Sigmoid colon (tissue), 7 donors: ENCODE measurements around the gene SIAH1. TPM values are rescaled to one million over a fixed set of nuclear protein-coding genes. Genes with fewer than 3 reads are reported as not detected.
"Not testable (repeated sequence)": the region's sequence is repeated elsewhere in the genome, so short reads cannot be mapped to it uniquely, and the experiment has no call there.

Source experiments
- DNase-seq: peaks from one replicate; pipeline ENCODE4 v3.0.0-alpha.2; 2019
- H3K27ac ChIP-seq, 4 donors: fragments of 200-600 bp; sonication (generic); one replicate each; pipeline ENCODE4 v1.5.1; 2016 to 2019; ENCODE audit warnings: mild to moderate bottlenecking in 1 of 4
- H3K27me3 ChIP-seq, 3 donors: fragments of 200-600 bp; sonication (generic); one replicate each; pipeline ENCODE4 v1.5.1; 2019; ENCODE audit warnings: mild to moderate bottlenecking in 1 of 3
- H3K36me3 ChIP-seq, 4 donors: fragments of 200-600 bp; sonication (generic); one replicate each; pipeline ENCODE4 v1.5.1; 2016 to 2019
- H3K4me1 ChIP-seq, 4 donors: fragments of 200-600 bp; sonication (generic); one replicate each; pipeline ENCODE4 v1.5.1; 2017 to 2019
- H3K4me3 ChIP-seq, 4 donors: fragments of 200-600 bp; sonication (generic); one replicate each; pipeline ENCODE4 v1.5.1; 2017 to 2019; ENCODE audit warnings: mild to moderate bottlenecking in 2 of 4, moderate library complexity in 1 of 4
- H3K9me3 ChIP-seq, 4 donors: fragments of 200-600 bp in 3 of 4; sonication (generic) in 3 of 4; one replicate each; pipeline versions ENCODE4 v1.5.1 to v1.6.1; 2013 to 2019
- EP300 ChIP-seq, 4 donors: sonication (generic); formaldehyde crosslinking; IDR thresholded peaks; one replicate each; pipeline ENCODE4 v1.6.1; 2017; ENCODE audit warnings: antibody characterized with exemption in 4 of 4
- POLR2A ChIP-seq, 2 donors: fragments of 450-650 bp; IDR thresholded peaks; one replicate each; pipeline ENCODE4 v1.6.1; 2016; ENCODE audit warnings: antibody characterized with exemption in 2 of 2, mild to moderate bottlenecking in 2 of 2, moderate library complexity in 2 of 2
- POLR2AphosphoS5 ChIP-seq, 4 donors: sonication (generic); formaldehyde crosslinking; IDR thresholded peaks; one replicate each; pipeline ENCODE4 v1.6.1; 2017; ENCODE audit warnings: antibody characterized with exemption in 4 of 4
- WGBS, 2 donors: extraction: QIAGEN DNeasy Blood & Tissue Kit; methylation state at CpG; one replicate each; pipeline ENCODE4 v1.1.7; 2013; 5-methylcytosine and 5-hydroxymethylcytosine counted together
- intact Hi-C: fragments of 100-400 bp; cut with DNase I; formaldehyde crosslinking; loops from one replicate; pipeline ENCODE4 v1.15.1; 2023
- polyA plus RNA-seq, 3 donors: library from polyadenylated mRNA; stranded (reverse); fragments of 200-250 nt; gene quantifications; one replicate each; pipeline ENCODE4 v1.2.3, GENCODE V29; 2013
- total RNA-seq, 4 donors: library from RNA; depleted of rRNA; stranded (reverse); fragments of >200 nt; gene quantifications; one replicate each; pipeline ENCODE4 v1.1.0, GENCODE V29; 2016
- TF ChIP-seq, protein P1 (sequence below), 4 experiments: fragments of 450-650 bp in 3 of 4; fragments of 200-600 bp in 1 of 4; IDR thresholded peaks; one replicate each; pipeline ENCODE4 v1.5.1; 2016 to 2019; ENCODE audit warnings: antibody characterized with exemption in 4 of 4, mild to moderate bottlenecking in 3 of 4, moderate library complexity in 2 of 4
- donor health status: healthy with polysubstance abuse.
- donor health status: Bipolar disorder and iron deficiency.
- donor health status: healthy.

Gene SIAH1
- total and polyA plus RNA-seq, 7 donors = 18.1 to 37.4 (median 25.5) TPM

DNA sequence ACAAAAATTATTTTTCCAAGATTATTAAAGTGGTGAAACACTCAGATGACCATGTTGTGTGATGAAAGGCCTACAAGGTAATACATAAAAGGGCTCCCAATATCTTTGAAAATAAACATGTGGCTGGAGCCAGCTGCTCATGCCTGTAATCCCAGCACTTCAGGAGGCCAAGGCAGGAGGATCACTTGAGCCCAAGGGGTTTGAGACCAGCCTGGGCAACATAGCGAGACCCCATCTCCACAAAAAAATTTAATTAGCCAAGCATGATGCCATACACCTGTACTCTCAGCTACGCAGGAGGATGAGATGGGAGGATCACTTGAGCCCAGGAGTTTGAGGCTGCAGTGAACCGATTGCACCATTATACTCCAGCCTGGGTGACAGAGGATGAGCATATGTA, 26.8 kb downstream of the SIAH1 start:
- peaks cover 0 to 10% (median 3%) of the 10 kb centered on the region in 4 donors for H3K4me1 ChIP-seq
- peaks cover 0 to 32% (median 3%) of the 10 kb centered on the region in 4 donors for H3K36me3 ChIP-seq
- H3K9me3 ChIP-seq = no peaks in the 10 kb centered on the region
- no peak overlapping the region for H3K4me3 ChIP-seq
- H3K27me3 ChIP-seq = no peaks in the 10 kb centered on the region
- no peak for DNase-seq
- H3K27ac ChIP-seq = no peak overlapping the region
- 91 to 96% methylated on average over 3 of the region's 3 CpGs for WGBS, 2 donors
- TF ChIP-seq POLR2A (IDR thresholded peaks at IDR 0.05) (no peak), EP300 (IDR thresholded peaks at IDR 0.05) (no peak), POLR2AphosphoS5 (IDR thresholded peaks at IDR 0.05) (no peak)
- TF ChIP-seq, protein P1, sequence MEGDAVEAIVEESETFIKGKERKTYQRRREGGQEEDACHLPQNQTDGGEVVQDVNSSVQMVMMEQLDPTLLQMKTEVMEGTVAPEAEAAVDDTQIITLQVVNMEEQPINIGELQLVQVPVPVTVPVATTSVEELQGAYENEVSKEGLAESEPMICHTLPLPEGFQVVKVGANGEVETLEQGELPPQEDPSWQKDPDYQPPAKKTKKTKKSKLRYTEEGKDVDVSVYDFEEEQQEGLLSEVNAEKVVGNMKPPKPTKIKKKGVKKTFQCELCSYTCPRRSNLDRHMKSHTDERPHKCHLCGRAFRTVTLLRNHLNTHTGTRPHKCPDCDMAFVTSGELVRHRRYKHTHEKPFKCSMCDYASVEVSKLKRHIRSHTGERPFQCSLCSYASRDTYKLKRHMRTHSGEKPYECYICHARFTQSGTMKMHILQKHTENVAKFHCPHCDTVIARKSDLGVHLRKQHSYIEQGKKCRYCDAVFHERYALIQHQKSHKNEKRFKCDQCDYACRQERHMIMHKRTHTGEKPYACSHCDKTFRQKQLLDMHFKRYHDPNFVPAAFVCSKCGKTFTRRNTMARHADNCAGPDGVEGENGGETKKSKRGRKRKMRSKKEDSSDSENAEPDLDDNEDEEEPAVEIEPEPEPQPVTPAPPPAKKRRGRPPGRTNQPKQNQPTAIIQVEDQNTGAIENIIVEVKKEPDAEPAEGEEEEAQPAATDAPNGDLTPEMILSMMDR (IDR thresholded peaks at IDR 0.05) = no peak
- intact Hi-C loops = no loop called here

DNA sequence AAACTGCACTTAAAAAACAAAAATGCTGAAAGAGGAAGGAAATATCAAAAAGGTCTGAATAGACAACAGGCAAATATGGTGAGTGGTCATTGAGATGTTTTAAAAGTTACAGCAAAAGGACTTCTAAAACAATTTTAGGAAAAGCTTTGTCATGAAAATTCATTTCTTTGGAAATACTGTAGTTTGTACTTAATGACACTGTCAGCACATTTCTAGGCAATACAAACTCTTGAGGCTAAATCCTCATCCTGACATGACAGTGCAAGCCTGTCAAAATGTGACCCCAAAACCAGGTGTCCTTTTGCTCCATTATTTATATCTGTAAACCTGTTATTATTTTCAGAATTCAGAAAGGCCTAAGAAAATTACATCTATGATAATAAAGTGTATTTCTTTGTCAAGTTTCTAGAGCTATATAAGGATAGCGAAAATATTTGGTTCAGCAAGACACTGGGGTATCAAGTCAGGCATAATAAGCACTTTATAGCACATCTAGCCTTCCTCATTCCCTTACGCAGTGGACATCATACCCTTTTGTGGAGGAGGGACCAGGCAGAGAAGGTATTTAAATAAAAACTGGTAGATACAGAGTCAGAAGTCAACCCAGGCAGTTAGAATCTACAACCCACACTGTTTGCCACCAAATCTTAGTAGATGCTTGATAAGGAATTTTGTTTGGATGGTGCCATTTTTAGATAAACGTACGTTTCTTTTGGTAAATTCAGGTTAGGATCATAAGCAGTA, 28.4 kb downstream of the SIAH1 start:
- H3K27me3 ChIP-seq = no peaks in the 10 kb centered on the region
- H3K36me3 ChIP-seq = peaks cover 0 to 45% (median 9%) of the 10 kb centered on the region in 4 donors
- intact Hi-C loops = no loop called here
- no peaks in the 10 kb centered on the region for H3K9me3 ChIP-seq
- TF ChIP-seq EP300 (IDR thresholded peaks at IDR 0.05) (no peak), POLR2A (IDR thresholded peaks at IDR 0.05) (no peak)
- H3K4me3 ChIP-seq = no peak overlapping the region
- H3K27ac ChIP-seq = no peak overlapping the region
- H3K4me1 ChIP-seq = peaks cover 0 to 8% (median under 1%) of the 10 kb centered on the region in 4 donors
- WGBS, 2 donors = 87 to 94% methylated on average over 4 of the region's 4 CpGs
- DNase-seq = no peak

DNA sequence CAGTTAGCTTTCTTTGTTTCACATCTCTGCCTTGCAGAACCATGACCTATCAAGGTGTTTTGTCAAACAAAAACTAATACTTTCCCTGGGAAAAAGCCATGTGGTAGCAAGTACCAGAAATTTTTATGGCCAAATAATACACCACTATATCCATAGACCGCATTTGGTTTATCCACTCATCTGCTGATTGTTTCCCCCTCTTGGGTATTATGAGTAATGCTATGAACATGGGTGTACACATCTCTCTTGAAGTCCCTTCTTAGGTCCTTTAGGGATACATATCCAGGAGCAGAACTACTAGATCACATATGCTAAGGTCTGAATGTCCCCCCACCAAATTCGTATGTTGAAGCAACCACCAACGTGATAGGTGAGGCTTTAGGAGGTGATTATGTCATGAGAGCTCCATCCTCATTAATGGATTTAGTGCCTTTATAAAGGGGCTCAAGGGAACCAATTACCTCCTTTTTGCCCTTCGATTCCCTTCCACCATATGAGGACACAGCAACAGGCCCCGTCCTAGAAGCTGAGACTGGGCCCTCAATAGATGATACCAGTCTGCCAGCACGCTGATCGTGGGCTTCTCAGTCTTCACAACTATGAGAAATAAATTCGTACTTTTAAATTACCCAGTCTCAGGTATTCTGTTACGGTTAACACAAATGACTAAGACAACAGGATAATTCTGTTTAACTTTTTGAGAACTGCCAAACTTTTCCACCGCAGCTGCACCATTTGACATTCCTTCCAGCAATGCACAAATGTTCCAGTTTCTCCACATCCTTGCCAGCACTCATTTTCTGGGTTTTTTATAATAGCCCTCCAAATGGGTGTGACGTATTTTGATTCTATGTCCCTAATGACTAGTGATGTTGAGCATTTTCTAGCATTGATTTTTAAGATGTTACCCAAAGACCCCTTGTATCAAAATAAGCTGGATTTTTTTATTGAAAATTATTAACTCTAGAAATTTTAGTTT, 30.0 kb downstream of the SIAH1 start:
- intact Hi-C loops = loop anchor here (5.0 kb wide), 1 partner anchor 187 kb away; no protein-coding TSS in a partner anchor
- no peak for DNase-seq
- Histone ChIP-seq H3K27me3 (no peaks in the 10 kb centered on the region), H3K9me3 (no peaks in the 10 kb centered on the region), H3K27ac (no peak overlapping the region), H3K36me3 (peaks cover 0 to 54% (median 10%) of the 10 kb centered on the region in 4 donors), H3K4me1 (peaks cover 0 to 7% (median 0%) of the 10 kb centered on the region in 4 donors), H3K4me3 (no peak overlapping the region)
- 91 to 93% methylated on average over 11 of the region's 11 CpGs for WGBS, 2 donors
- TF ChIP-seq POLR2AphosphoS5 (IDR thresholded peaks at IDR 0.05) = no peak
- TF ChIP-seq POLR2A (IDR thresholded peaks at IDR 0.05) = no peak
- TF ChIP-seq, protein P1 (IDR thresholded peaks at IDR 0.05) = no peak
- no peak for TF ChIP-seq EP300 (IDR thresholded peaks at IDR 0.05)

DNA sequence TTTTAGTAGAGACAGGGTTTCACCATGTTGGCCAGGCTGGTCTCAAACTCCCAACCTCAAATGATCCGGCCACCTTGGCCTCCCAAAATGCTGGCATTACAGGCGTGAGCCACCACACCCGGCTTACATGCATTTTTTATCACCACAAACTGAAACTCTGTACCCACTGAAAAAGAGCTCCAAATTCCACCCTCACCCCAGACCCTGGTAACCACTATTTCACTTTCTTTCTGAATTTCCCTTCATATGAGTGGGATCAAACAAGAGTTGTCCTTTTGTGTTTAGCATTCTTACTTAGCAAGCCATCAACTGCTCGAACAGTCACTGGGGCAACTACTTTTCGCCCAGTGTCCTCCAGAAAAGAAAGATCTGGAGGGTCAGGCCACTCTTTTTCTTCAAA, 30.8 kb downstream of the SIAH1 start:
- 97% methylated on average over 5 of the region's 5 CpGs for WGBS, 2 donors
- H3K4me3 ChIP-seq, H3K27ac ChIP-seq, H3K4me1 ChIP-seq, H3K27me3 ChIP-seq, DNase-seq, H3K9me3 ChIP-seq: not testable (repeated sequence)
- intact Hi-C loops = loop anchor here (5.0 kb wide), 1 partner anchor 188 kb away; no protein-coding TSS in a partner anchor
- peaks cover 0 to 61% (median 10%) of the 10 kb centered on the region in 4 donors for H3K36me3 ChIP-seq

DNA sequence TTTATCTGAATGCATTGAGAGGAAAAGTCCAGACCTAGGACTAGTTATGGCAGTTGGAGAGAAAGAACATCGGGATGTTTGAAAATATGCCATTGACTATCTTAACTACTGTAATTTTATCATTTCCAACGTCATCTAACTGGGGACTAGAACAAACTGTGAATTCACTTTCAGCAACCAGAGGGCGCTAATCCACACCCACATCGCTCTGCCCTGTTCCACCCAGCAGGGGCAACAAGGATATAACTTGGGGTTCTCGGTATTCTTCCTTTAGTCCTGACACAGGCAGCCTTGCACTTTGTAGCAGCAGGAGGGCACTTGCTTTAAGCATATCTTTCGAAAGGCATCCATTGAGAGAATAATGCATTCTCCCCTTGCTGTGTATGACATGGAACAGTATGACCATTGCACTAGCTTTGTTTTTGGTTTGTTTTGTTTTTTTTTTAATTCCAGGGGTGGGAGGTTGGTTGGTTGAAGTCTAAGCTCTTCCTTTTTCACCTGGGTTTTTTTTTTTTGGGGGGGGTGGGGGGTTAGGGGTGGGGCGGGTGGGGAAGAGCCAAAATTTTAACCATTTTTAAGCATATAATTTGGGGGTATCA, 31.5 kb downstream of the SIAH1 start:
- WGBS, 2 donors = 18 to 28% methylated on average over 7 of the region's 7 CpGs
- Histone ChIP-seq H3K4me1 (peaks cover 0 to 7% (median 0%) of the 10 kb centered on the region in 4 donors), H3K9me3 (no peaks in the 10 kb centered on the region), H3K4me3 (no peak overlapping the region), H3K27ac (no peak overlapping the region), H3K36me3 (peaks cover 0 to 66% (median 10%) of the 10 kb centered on the region in 4 donors), H3K27me3 (no peaks in the 10 kb centered on the region)
- DNase-seq = peak; percentile 79
- TF ChIP-seq EP300 (IDR thresholded peaks at IDR 0.05) (no peak), POLR2AphosphoS5 (IDR thresholded peaks at IDR 0.05) (peak in 3 of 4 donors; percentile 31 to 47 (median 35))
- TF ChIP-seq, protein P1 (IDR thresholded peaks at IDR 0.05) = peak; percentile 76 to 89 (median 84)
- intact Hi-C loops = loop anchor here (2.0 to 5.0 kb wide), 2 partner anchors 189 to 269 kb away; no protein-coding TSS in a partner anchor
